ENCODE measurements around the gene TSEN34. TPM values are rescaled to one million over a fixed set of nuclear protein-coding genes. Genes with fewer than 3 reads are reported as not detected.

Gene TSEN34
- total RNA-seq, 4 donors from 2014 or later, result 40.9 to 48.9 (median 43.9) TPM

DNA sequence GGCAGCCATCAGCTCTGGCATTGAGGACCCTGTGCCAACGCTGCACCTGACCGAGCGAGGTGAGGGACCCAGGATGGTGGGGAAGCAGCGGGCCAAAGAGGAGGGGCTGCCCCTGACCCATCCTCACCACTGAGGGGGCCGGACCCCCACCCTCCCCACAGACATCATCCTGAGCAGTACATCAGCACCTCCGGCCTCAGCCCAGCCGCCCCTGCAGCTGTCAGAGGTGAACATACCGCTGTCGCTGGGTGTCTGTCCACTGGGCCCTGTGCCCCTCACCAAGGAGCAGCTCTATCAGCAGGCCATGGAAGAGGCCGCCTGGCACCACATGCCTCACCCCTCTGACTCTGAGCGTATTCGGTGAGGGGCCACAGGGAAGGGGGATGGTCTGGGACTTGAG, 38.8 kb upstream of the TSEN34 start:
- intact Hi-C loops (cut with DNase I; ENCODE audit: low total_unique reads) (no loop called here), in situ Hi-C loops (cut with MboI; ENCODE audit: low sequenced_read_pairs in 4 of 4) (no loop called here)
- Histone ChIP-seq H3K4me1 (no peaks in the 10 kb centered on the region), H3K4me3 (no peak overlapping the region), H3K36me3 (peaks cover 0 to 99% of the 10 kb centered on the region in 2 donors), H3K9me3 (no peaks in the 10 kb centered on the region), H3K27me3 (no peaks in the 10 kb centered on the region), H3K27ac (no peak overlapping the region)
- TF ChIP-seq POLR2A (IDR thresholded peaks at IDR 0.05), result no peak
- TF ChIP-seq, protein P1, sequence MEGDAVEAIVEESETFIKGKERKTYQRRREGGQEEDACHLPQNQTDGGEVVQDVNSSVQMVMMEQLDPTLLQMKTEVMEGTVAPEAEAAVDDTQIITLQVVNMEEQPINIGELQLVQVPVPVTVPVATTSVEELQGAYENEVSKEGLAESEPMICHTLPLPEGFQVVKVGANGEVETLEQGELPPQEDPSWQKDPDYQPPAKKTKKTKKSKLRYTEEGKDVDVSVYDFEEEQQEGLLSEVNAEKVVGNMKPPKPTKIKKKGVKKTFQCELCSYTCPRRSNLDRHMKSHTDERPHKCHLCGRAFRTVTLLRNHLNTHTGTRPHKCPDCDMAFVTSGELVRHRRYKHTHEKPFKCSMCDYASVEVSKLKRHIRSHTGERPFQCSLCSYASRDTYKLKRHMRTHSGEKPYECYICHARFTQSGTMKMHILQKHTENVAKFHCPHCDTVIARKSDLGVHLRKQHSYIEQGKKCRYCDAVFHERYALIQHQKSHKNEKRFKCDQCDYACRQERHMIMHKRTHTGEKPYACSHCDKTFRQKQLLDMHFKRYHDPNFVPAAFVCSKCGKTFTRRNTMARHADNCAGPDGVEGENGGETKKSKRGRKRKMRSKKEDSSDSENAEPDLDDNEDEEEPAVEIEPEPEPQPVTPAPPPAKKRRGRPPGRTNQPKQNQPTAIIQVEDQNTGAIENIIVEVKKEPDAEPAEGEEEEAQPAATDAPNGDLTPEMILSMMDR (IDR thresholded peaks at IDR 0.05 in 4 of 5, conservative IDR thresholded peaks at IDR 0.05 in 1 of 5), result no peak
- DNase-seq (no peak), ATAC-seq (no peak)

DNA sequence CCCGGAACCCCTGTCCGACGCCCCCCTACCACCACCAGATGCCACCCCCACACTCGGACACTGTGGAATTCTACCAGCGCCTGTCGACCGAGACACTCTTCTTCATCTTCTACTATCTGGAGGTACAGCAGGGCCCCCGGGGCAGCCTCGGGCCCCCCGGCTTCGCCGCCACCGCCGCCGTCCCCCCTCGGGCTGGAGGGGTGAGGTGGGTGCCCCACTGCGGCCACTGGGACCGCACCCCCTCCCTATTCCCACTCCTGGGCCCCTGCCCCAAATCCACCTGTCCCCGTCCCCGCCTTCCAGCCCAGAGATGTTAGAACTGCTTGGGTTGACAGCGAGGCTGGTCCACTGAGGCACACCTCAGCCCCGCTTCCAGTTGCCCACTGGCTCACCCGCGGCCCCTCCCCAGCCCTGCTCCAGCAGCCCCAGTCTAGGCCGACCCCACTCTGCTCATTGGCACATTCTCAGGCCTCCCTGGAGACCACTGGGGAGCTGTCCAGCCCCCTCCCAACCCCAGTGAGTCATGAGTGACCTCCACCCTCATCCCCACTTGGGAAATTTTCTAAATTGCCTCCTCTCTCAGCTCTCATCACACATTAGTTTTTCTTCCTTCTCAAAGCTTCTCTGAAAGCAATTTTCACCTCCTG, 38.1 kb upstream of the TSEN34 start:
- no peak for ATAC-seq
- Histone ChIP-seq H3K4me1 (peaks cover 0 to 1% of the 10 kb centered on the region in 2 donors), H3K4me3 (no peak overlapping the region), H3K9me3 (no peaks in the 10 kb centered on the region), H3K27ac (peak overlapping the region in 1 of 4 donors; percentile 18), H3K36me3 (peaks cover 0 to 99% of the 10 kb centered on the region in 2 donors), H3K27me3 (no peaks in the 10 kb centered on the region)
- no peak for TF ChIP-seq POLR2A (IDR thresholded peaks at IDR 0.05)
- TF ChIP-seq, protein P1 (IDR thresholded peaks at IDR 0.05 in 4 of 5, conservative IDR thresholded peaks at IDR 0.05 in 1 of 5), result no peak
- no peak for DNase-seq
- in situ Hi-C loops (cut with MboI; ENCODE audit: low sequenced_read_pairs in 4 of 4), result no loop called here
- intact Hi-C loops (cut with DNase I; ENCODE audit: low total_unique reads), result no loop called here

DNA sequence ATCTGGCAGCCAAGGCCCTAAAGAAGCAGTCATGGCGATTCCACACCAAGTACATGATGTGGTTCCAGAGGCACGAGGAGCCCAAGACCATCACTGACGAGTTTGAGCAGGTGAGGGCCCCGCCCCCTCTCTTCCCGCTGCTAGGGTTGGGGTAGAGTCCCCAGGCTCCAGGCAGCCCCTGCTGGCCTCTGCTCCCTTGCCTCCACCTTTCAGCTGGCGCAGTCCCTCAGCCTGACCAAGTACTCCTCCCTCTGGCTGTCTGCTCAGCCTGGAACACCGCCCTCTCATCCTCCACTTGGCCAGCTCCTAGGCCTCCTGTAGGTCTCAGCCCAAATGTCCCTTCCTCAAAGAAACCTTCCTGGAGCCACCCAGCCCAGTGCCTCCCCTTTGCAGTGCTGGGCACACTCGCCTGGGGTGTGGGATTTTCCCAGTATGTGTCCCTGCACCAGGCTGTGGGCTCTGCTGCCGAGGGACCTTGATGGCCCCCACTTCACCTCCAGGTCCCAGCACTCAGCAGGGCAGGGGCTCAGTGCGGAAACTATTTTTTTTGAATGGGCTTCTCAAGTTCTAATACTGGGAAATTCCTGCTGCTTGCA, 37.3 kb upstream of the TSEN34 start:
- ATAC-seq, result no peak
- Histone ChIP-seq H3K27me3 (no peaks in the 10 kb centered on the region), H3K36me3 (peaks cover 0 to 93% of the 10 kb centered on the region in 2 donors), H3K4me1 (peaks cover 7 to 9% of the 10 kb centered on the region in 2 donors), H3K9me3 (no peaks in the 10 kb centered on the region), H3K4me3 (no peak overlapping the region), H3K27ac (peak overlapping the region in 1 of 4 donors; percentile 18)
- intact Hi-C loops (cut with DNase I; ENCODE audit: low total_unique reads) (no loop called here), in situ Hi-C loops (cut with MboI; ENCODE audit: low sequenced_read_pairs in 4 of 4) (no loop called here)
- DNase-seq, result no peak
- TF ChIP-seq, protein P1 (IDR thresholded peaks at IDR 0.05 in 4 of 5, conservative IDR thresholded peaks at IDR 0.05 in 1 of 5), result no peak
- no peak for TF ChIP-seq POLR2A (IDR thresholded peaks at IDR 0.05)

DNA sequence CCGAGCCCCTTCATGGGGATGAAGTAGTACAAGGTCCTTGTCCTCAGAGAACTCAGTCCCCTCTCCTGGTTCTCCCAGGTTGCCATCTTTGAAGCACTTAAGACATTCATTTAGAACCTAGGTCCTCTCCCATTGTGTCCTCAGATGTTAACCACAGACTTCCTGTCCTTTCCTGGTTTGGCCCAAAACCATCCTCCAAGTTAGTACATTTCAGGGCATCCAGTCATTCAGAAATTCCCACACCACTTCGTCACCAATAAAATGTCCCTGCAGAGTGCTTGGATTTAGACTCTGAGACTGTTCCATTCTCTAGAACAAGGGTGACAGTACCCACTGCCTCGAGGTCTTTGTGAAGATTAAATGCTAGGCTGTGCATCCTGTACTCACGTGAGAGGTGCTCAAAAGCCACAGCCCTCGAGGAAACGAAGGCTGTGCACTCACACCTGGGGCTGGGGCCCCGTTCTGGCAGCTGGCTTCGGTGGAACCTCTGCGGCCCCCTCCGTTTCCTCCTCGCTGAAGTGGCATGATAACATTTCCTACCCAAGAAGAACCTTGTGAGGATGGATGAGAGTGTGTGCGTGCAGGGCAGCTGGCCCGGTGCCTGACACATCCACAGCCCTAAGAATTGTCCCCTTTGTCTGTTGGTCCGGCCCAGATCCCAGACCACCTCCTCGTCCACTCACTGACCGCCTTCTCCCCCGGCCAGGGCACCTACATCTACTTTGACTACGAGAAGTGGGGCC, 36.3 kb upstream of the TSEN34 start:
- TF ChIP-seq, protein P1 (IDR thresholded peaks at IDR 0.05 in 4 of 5, conservative IDR thresholded peaks at IDR 0.05 in 1 of 5), result no peak
- no peak for TF ChIP-seq POLR2A (IDR thresholded peaks at IDR 0.05)
- in situ Hi-C loops (cut with MboI; ENCODE audit: low sequenced_read_pairs in 4 of 4) (no loop called here), intact Hi-C loops (cut with DNase I; ENCODE audit: low total_unique reads) (no loop called here)
- no peaks in the 10 kb centered on the region for H3K9me3 ChIP-seq
- peaks cover 0 to 84% of the 10 kb centered on the region in 2 donors for H3K36me3 ChIP-seq
- no peak overlapping the region for H3K4me3 ChIP-seq
- H3K4me1 ChIP-seq, result peaks cover 9 to 12% of the 10 kb centered on the region in 2 donors
- DNase-seq, result no peak
- H3K27me3 ChIP-seq, result no peaks in the 10 kb centered on the region
- H3K27ac ChIP-seq, result no peak overlapping the region
- no peak for ATAC-seq
